ENCODE results near the gene MRPS18C. TPM values are rescaled to one million over a fixed set of nuclear protein-coding genes. Genes with fewer than 3 reads are reported as not detected.
"Not testable (repeated sequence)": the region's sequence is repeated elsewhere in the genome, so short reads cannot be mapped to it uniquely, and the experiment has no call there.

The MRPS18C gene
- total RNA-seq, 1 experiment from 2014 or later = 93.0 TPM

DNA sequence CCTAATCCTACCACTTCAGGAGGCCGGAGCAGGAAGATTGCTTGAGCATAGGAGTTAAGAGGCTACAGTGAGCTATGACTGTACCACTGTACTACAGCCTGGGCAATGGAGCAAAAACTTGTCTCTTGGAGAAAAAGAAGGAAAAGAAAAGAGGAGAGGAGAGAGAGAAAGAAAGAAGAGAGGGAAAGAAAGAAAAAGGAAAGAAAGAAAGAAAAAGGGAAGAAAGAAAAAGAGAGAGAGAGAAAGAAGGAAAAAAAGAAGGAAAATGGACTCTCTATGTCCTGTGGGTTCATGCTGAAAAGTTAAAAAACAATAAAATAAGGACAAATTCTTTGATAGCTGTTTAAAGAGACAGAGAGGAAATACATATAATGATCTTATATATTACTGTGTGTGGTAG is 42.3 kb downstream of the MRPS18C start:
- TF ChIP-seq, protein P1, sequence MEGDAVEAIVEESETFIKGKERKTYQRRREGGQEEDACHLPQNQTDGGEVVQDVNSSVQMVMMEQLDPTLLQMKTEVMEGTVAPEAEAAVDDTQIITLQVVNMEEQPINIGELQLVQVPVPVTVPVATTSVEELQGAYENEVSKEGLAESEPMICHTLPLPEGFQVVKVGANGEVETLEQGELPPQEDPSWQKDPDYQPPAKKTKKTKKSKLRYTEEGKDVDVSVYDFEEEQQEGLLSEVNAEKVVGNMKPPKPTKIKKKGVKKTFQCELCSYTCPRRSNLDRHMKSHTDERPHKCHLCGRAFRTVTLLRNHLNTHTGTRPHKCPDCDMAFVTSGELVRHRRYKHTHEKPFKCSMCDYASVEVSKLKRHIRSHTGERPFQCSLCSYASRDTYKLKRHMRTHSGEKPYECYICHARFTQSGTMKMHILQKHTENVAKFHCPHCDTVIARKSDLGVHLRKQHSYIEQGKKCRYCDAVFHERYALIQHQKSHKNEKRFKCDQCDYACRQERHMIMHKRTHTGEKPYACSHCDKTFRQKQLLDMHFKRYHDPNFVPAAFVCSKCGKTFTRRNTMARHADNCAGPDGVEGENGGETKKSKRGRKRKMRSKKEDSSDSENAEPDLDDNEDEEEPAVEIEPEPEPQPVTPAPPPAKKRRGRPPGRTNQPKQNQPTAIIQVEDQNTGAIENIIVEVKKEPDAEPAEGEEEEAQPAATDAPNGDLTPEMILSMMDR (IDR thresholded peaks at IDR 0.05; ENCODE audit: unreplicated experiment) = no peak
- H3K27ac Mint-ChIP-seq (ENCODE audit: low read depth, unreplicated experiment) = no peak overlapping the region
- H3K4me3 Mint-ChIP-seq (ENCODE audit: unreplicated experiment) = no peak overlapping the region
- BruUV-seq (replicated peaks) = no TSS peak
- no peaks in the 10 kb centered on the region for H3K4me1 Mint-ChIP-seq (ENCODE audit: insufficient read depth, unreplicated experiment)
- H3K9me3 Mint-ChIP-seq (ENCODE audit: unreplicated experiment) = no peaks in the 10 kb centered on the region
- DNase-seq (ENCODE audit: unreplicated experiment) = no peak
- POLR2A ChIA-PET = no interaction called here
- intact Hi-C loops (cut with micrococcal nuclease) = no loop called here
- CTCF ChIA-PET = interaction anchor here (0.6 to 2.0 kb wide), 10 partner anchors 11 to 319 kb away, joined by 3 to 13 read pairs (median 3); partner anchors contain the start of gene GPAT3
- H3K27me3 Mint-ChIP-seq (ENCODE audit: insufficient read depth, unreplicated experiment) = no peaks in the 10 kb centered on the region
- H3K36me3 Mint-ChIP-seq (ENCODE audit: insufficient read depth, unreplicated experiment) = no peaks in the 10 kb centered on the region

DNA sequence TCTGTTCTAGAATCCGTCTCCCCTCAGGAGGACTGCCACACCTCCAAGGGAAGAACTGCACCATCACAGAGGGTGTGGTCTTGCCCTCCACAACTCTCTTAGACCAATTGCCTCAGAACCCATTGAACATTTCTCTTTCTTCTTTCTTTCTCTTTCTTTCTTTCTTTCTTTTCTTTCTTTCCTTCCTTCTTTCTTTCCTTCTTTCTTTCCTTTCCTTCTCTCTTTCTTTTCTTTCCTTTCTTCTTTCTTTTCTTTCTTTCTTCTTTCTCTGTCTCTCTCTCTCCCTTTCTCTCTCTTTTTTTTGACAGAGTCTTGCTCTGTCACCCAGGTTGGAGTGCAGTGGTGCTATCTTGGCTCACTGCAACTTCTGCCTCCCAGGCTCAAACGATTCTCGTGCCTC is 45.8 kb downstream of the MRPS18C start:
- intact Hi-C loops (cut with micrococcal nuclease) = loop anchor here (10.0 kb wide), 1 partner anchor 273 kb away; no protein-coding TSS in a partner anchor
- H3K4me1 Mint-ChIP-seq (ENCODE audit: insufficient read depth, unreplicated experiment); BruUV-seq (replicated peaks); CTCF ChIA-PET; H3K36me3 Mint-ChIP-seq (ENCODE audit: insufficient read depth, unreplicated experiment); H3K27me3 Mint-ChIP-seq (ENCODE audit: insufficient read depth, unreplicated experiment); DNase-seq (ENCODE audit: unreplicated experiment); H3K4me3 Mint-ChIP-seq (ENCODE audit: unreplicated experiment); H3K9me3 Mint-ChIP-seq (ENCODE audit: unreplicated experiment); POLR2A ChIA-PET; H3K27ac Mint-ChIP-seq (ENCODE audit: low read depth, unreplicated experiment): not testable (repeated sequence)

DNA sequence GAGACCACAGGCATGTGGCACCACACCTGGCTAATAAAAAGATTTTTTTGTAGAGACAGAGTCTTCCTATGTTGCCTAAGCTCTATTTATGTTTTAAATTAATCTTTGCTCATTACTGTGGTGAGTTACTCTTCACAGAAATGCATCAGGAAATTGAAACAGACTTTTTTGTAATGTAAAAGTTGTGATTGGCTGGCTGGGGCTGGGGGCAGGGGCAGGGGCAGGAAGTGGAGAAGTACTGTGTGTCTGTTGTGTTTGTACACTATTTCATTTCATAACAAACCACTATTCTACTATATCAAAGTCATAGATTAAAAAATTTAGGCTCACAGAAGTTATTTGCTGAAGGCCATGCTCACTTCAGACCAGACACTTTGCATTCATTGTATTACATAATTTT is 48.1 kb downstream of the MRPS18C start:
- POLR2A ChIA-PET = no interaction called here
- no peak overlapping the region for H3K4me3 Mint-ChIP-seq (ENCODE audit: unreplicated experiment)
- no peaks in the 10 kb centered on the region for H3K4me1 Mint-ChIP-seq (ENCODE audit: insufficient read depth, unreplicated experiment)
- no peaks in the 10 kb centered on the region for H3K27me3 Mint-ChIP-seq (ENCODE audit: insufficient read depth, unreplicated experiment)
- BruUV-seq (replicated peaks) = no TSS peak
- no peak overlapping the region for H3K27ac Mint-ChIP-seq (ENCODE audit: low read depth, unreplicated experiment)
- DNase-seq (ENCODE audit: unreplicated experiment) = no peak
- no peaks in the 10 kb centered on the region for H3K36me3 Mint-ChIP-seq (ENCODE audit: insufficient read depth, unreplicated experiment)
- no peaks in the 10 kb centered on the region for H3K9me3 Mint-ChIP-seq (ENCODE audit: unreplicated experiment)
- TF ChIP-seq, protein P1 (IDR thresholded peaks at IDR 0.05; ENCODE audit: unreplicated experiment) = no peak
- intact Hi-C loops (cut with micrococcal nuclease) = loop anchor here (10.0 kb wide), 1 partner anchor 271 kb away; no protein-coding TSS in a partner anchor
- CTCF ChIA-PET = interaction anchor here (0.6 kb wide), 2 partner anchors 167 to 1458 kb away, joined by 3 to 4 read pairs; no protein-coding TSS in a partner anchor

DNA sequence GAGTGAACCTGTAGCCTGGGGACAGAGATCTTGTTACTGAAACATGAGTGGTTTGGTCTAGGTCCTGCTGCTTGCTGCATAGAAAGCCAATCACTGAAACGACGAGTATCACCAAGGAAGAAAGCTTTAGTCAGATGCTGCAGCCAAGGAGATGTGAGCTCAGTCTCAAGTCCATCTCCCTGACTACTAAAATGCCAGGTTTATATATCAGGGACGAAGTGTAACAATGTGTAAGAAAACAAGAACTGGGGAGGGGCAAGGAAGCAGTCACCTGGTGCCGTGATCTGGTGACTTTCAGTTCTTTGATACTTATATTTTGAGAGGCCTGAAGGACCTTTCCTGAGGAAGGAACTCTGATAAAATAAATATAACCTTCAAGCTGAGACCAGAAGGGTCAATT is 48.6 kb downstream of the MRPS18C start:
- no peaks in the 10 kb centered on the region for H3K9me3 Mint-ChIP-seq (ENCODE audit: unreplicated experiment)
- H3K27ac Mint-ChIP-seq (ENCODE audit: low read depth, unreplicated experiment) = no peak overlapping the region
- intact Hi-C loops (cut with micrococcal nuclease) = loop anchor here (10.0 kb wide), 1 partner anchor 270 kb away; no protein-coding TSS in a partner anchor
- BruUV-seq (replicated peaks) = no TSS peak
- H3K4me1 Mint-ChIP-seq (ENCODE audit: insufficient read depth, unreplicated experiment) = no peaks in the 10 kb centered on the region
- H3K4me3 Mint-ChIP-seq (ENCODE audit: unreplicated experiment) = no peak overlapping the region
- CTCF ChIA-PET = interaction anchor here (0.6 kb wide), 1 partner anchor 1457 kb away, joined by 4 read pairs; no protein-coding TSS in a partner anchor
- TF ChIP-seq, protein P1 (IDR thresholded peaks at IDR 0.05; ENCODE audit: unreplicated experiment) = no peak
- DNase-seq (ENCODE audit: unreplicated experiment) = no peak
- POLR2A ChIA-PET = no interaction called here
- no peaks in the 10 kb centered on the region for H3K36me3 Mint-ChIP-seq (ENCODE audit: insufficient read depth, unreplicated experiment)
- no peaks in the 10 kb centered on the region for H3K27me3 Mint-ChIP-seq (ENCODE audit: insufficient read depth, unreplicated experiment)

DNA sequence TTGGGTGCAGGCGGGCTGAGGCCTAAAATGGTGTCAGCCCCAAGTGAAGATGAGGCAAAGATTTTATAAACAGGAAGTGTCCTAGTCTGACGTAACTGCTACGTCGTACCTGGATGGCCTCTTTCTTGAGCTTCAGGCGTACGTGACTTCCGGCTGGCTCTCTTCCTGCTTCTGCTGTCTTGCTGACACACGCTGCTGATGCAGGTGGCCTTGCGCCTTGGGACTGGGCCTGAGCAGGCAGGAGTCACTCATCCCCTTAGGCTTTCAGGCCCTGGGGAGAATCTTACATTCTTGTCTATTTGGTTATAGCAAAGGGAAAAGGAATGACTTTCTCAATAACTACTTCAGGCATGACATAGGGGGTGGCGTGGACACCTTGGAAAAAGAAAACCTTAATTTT is 49.1 kb downstream of the MRPS18C start:
- intact Hi-C loops (cut with micrococcal nuclease) = loop anchor here (5.0 to 10.0 kb wide), 2 partner anchors 270 to 752 kb away; no protein-coding TSS in a partner anchor
- H3K36me3 Mint-ChIP-seq (ENCODE audit: insufficient read depth, unreplicated experiment) = no peaks in the 10 kb centered on the region
- H3K4me3 Mint-ChIP-seq (ENCODE audit: unreplicated experiment) = no peak overlapping the region
- H3K9me3 Mint-ChIP-seq (ENCODE audit: unreplicated experiment) = no peaks in the 10 kb centered on the region
- TF ChIP-seq, protein P1 (IDR thresholded peaks at IDR 0.05; ENCODE audit: unreplicated experiment) = no peak
- CTCF ChIA-PET = interaction anchor here (0.6 kb wide), 1 partner anchor 1457 kb away, joined by 4 read pairs; no protein-coding TSS in a partner anchor
- POLR2A ChIA-PET = no interaction called here
- BruUV-seq (replicated peaks) = no TSS peak
- DNase-seq (ENCODE audit: unreplicated experiment) = no peak
- H3K4me1 Mint-ChIP-seq (ENCODE audit: insufficient read depth, unreplicated experiment) = no peaks in the 10 kb centered on the region
- H3K27me3 Mint-ChIP-seq (ENCODE audit: insufficient read depth, unreplicated experiment) = no peaks in the 10 kb centered on the region
- H3K27ac Mint-ChIP-seq (ENCODE audit: low read depth, unreplicated experiment) = no peak overlapping the region

Measured in MCF 10A (cell line).